CD4-positive, alpha-beta T cell treated with Interleukin-21 for 1 hour (primary cell): ENCODE data around the gene ADAMTS14.
"Not testable (repeated sequence)": the region's sequence is repeated elsewhere in the genome, so short reads cannot be mapped to it uniquely, and the experiment has no call there.

ENCODE experiments used
- DNase-seq: peaks from one replicate; pipeline ENCODE4 v3.0.0-alpha.2; 2020

The ADAMTS14 gene

DNA sequence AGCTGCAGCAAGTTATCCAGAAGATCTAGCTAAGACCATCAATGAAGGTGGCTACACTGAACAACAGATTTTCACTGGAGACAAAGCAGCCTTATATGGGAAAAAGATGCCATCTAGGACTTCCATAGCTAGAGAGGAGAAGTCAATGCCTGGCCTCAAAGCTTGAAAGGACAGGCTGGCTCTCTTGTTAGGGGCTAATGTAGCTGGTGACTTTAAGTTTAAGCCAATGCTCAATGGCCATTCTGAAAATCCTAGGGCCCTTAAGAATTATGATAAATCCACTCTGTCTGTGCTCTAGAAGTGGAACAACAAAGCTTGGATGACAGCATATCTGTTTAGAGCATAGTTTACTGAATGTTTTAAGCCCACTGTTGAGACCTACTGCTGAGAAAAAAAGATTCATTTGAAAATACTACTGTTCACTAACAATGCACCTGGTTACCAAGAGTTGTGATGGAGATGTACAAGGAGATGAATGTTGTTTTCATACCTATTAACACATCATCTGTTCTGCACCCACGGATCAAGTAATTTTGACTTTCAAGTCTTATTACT is 13.6 kb upstream of the ADAMTS14 start:
- no peak for DNase-seq

DNA sequence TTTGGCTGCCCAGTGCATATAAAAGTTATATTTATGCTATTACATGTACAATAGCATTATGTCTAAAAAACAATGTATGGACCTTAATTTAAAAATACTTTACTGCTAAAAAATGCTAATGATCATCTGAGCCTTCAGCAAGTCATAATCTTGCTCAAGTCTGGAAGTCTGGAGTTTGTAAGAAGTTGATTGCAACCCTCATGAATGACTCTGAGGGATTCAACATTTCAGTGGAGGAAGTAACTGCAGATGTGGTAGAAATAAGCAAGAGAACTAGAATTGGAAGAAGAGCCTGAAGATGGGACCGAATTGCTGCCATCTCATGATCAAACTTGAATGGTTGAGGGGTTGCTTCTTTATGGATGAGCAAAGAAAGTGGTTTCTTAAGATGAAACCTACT is 13.0 kb upstream of the ADAMTS14 start:
- no peak for DNase-seq

DNA sequence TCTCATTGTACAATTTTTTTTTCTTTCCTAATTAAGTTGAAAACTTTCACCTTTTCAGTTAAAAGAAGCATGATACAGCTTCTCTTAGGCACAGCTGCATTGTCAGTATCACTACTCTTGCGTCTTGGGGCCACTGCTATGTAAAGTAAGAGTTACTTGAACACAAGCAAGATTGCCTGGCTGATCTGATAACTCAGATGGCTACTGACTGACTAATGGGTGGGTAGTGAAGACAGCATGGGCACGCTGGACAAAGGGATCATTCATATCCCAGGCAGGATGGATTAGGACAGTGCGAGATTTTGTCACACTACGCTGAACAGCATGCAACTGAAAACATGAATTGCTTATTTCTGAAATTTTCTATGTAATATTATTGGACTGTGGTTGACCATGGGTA is 11.6 kb upstream of the ADAMTS14 start:
- DNase-seq = no peak

DNA sequence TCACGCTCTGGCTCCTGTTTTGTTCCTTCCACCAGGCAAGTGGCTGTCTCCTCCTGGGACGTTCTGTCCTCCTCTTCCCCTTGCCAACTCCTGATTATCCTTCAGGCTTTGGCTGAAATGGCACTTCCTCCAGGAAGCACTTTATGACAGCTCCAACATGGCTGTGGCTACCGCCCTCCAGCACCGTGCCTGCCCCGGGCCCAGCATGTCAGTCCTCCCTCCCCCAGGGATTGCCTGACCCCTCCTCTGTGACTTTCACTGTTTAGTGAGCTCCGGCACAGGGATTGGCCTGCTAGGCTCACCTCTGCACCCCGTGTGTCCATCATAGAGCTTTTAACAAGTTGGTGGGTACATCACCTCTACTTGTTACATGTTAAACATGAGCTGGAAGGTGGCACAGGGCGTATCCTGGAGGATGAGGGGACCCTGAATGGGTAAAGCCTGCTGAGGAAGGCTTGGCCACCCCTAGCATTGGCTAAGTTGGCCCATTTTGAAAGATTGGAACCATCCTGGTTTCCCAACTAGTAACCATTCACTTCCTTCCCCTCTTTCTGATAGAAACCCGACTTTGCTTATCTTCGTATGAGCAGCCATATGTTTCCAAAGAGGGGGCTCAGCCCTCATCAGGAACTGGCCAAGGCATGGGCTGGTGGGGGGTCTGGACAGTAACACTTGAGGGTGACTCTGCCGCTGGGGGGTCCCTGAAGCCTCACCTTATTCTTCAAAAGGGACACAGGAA is 10.5 kb upstream of the ADAMTS14 start:
- no peak for DNase-seq

DNA sequence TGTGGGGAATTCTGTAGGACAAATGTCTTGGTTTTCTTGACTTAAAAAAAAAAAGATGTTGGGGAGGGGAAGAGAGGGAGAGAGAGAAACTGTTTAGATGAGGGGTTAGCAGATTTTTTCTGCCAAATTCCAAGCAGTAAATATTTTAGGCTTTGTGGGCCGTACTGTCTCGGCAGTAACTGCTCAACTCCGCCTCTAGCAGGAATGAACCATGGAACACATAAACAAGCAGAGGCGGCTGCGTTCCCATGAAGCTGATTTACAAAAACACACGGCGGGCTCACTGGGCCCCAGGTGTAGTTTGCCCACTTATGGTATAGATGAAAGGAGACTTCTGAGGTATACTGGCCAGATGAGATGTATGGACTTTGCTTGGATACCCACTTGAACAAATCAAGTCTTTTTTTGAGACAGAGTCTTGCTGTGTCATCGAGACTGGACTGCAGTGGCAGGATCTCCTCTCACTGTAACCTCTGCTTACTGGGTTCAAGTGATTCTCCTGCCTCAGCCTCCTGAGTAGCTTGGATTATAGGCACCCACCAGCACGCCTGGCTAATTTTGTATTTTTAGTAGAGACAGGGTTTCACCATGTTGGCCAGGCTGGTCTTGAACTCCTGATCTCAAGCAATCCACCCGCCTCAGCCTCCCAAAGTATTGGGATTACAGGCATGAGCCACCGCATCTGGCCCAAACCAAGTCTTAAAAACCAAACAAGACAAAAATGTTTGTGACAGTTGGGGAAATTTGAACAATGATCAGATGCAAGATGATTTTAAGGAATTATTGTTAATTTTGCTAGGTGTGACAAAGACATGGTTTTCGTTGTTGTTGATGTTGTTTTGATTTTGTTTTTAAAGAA is 9.7 kb upstream of the ADAMTS14 start:
- DNase-seq = no peak

DNA sequence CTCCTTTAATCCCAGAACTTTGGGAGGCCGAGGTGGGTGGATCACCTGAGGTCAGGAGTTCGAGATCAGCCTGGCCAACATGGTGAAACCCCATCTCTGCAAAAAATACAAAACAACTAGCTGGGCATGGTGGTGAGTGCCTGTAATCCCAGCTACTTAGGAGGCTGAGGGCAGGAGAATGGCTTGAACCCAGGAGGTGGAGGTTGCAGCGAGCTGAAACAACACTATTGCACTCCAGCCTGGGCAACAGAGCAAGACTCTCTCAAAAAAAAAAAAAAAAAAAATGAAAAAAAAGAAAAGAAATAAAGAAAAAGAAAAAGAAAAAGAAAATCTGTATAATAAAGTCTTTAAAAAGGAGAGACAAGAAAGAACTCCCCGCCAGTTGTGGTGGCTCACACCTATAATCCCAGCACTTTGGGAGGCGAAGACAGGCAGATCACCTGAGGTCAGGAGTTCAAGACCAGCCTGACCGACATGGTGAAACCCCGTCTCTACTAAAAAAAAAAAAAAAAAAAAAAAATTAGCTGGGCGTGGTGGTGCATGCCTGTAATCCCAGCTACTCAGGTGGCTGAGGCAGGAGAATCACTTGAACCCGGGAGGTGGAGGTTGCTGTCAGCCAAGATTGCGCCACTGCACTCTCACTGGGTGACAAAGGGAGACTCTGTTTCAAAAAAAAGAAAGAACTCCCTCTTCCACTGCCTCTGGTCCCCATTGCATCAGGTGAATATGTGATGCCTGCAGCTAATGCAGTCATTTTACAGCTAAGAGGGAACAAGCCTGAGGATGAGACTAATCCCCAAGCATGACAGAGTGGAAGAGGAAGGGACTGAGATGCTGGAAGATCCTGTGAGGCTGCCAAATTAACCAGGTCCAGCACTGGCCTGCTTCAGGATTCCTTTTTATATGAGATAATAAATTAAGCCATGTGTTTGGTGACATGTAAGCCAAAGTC is 8.6 kb upstream of the ADAMTS14 start:
- not testable (repeated sequence) for DNase-seq

DNA sequence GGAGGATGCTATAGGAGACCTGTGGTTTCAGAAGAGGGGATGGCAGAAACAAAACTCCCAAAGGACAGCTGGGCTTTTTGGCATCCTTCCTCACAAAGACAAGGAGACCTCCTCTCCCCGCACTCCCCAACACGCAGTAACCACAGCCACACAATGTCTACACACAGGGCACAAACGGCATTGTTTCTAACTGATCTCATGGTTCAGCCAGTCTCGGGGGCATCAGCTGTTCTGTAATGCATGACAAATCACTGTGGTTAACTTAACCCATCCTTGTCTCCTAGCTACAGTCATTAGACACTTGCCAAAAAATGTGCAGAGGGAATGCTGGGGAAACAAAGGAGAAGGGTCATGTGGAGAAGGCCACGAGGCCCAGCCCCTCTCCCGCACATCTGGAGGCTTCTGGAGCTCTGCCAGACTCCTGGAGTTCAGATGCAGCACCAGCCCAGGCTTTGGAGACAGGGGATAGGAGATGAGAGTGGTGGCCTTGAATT is 7.6 kb upstream of the ADAMTS14 start:
- DNase-seq = no peak

DNA sequence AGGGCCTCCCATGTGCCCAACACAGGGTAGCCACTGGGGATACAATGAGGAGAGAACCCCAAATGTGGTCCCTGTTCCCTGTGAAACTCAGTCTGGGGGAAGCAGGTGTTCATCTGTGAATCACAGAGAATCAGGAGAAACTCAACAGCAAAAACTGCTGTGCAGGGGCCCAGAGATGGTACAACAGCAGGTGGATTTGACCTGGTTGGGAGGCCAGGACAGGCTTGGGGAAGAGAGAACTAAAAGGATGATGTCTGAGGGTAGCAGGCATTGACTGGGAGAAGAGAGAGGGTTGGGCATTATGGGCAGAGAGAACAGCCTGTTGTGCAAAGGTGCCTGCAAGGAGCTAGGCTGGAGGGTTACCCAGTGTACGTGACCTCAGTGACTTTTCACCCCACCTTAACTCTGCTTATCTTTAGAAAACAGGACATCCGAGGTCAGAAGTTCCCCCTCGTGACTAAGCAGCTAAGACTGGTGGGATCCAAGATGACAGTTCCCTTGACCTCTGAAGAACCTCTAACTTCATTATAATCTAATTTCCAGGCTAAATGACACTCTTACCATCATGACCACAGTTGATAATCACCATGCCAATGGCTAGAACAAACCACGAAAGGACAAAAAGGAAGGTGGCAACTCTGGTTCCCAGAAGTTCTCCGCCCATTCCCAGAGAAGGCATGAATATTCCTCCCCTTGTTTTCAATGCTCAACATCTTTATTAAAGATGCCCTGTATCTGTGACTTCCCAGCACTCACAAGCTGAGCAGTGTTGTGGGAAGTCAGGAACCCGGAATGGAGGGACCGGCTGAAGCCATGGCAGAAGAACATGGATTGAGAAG is 5.1 kb upstream of the ADAMTS14 start:
- DNase-seq = no peak

DNA sequence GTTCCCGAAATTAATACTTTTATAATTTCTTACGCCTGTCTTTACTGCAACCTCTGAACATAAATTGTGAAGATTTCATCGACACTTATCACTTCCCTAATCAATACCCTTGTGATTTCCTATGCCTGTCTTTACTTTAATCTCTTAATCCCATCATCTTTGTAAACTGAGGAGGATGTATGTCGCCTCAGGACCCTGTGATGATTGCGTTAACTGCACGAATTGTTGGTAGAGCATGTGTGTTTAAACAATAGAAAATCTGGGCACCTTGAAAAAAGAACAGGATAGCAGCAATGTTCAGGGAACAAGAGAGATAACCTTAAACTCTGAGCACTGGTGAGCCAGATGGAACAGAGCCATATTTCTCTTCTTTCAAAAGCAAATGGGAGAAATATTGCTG is 4.5 kb upstream of the ADAMTS14 start:
- not testable (repeated sequence) for DNase-seq

DNA sequence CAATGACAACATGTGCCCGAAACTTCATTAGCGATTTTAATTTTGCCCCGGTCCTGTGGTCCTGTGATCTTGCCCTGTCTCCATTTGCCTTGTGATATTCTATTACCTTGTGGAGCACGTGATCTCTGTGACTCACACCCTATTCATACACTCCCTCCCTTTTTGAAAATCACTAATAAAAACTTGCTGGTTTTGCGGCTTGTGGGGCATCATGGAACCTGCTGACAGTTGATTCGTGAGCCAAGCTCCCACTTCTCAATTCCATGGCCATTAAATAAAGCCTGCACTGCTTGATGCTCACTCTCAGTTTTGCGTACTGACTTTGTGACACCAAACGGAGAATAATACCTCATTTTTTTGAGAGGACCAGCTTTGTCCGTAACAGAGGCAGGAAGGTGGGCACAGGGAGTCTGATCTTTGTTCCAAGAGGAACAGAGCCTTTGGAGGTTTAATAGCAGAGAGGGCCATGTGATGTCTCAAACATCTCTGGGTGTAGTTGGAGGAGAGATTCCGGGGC is 3.8 kb upstream of the ADAMTS14 start:
- DNase-seq = no peak

DNA sequence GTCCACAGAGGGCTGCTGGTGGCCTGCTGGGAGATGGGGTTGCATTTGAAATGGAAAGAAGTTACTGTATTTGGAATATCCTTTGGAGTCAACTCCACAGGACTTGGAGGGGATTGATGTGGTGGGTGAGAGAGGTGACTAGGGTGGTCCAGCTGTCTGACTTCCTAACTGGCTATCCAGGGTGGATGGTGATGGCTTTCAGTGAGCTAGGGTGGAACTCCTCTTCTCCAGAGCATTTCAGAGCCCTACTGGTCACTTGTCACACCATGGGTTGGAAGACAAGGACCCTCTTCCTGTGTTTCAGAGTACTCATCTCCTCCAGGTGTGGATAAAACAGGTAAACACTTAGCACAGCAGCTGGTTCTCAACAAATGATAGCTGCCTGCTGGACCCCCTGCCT is 3.3 kb upstream of the ADAMTS14 start:
- DNase-seq = no peak

DNA sequence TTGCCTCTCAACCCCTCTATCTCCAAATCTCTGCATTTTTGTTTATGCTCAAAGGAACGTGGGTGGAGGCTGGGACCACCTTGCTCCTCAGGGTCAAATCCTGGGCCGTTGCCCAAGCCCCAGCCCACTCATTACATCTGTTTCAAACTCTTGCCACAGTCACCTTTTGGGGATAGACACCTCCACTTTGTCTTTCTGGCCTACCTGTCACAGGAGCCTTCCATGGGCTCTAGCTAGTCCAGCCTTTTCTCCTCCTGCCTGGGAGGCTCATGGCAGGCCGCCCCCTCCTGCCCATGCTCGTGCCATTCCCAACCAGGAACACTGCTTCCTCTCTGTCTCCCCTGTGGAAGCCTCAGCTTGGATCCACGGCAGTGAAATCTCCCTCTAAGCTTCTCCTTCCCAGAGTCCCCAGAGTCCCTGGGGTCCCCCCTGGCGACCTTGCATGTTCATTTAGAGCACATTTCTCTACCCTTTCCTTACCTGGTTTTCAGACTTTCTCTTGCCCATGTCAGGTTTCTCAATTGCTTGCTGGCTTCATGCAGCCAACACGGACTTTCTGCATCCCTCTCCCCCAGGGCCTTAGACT is 2.5 kb upstream of the ADAMTS14 start:
- DNase-seq = no peak

DNA sequence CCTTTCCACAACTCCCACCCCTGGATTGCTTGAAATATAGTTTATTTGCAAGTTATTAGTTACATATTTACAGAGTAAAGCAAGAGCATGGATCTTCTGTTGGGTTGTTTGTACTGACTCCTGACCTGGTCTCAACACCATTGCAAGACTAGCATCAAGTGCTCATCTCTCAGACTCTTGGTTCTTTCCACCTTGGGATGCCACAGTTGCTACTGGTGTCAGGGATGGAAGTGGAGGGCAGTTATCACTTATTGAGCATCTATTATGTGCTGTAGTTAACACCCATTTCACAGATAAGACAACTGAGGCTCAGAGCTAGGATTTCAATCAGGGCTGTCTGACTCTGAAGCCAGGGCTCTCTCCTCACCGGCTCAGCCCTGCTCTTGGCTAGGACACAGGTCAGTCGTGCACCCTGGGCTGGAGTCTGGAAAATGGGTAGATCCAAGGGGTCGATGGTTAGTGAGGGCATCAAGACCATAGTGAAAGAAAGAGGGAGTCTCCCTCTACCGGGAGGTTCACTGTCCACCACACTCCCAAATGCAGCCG is 614 bp upstream of the ADAMTS14 start:
- no peak for DNase-seq

DNA sequence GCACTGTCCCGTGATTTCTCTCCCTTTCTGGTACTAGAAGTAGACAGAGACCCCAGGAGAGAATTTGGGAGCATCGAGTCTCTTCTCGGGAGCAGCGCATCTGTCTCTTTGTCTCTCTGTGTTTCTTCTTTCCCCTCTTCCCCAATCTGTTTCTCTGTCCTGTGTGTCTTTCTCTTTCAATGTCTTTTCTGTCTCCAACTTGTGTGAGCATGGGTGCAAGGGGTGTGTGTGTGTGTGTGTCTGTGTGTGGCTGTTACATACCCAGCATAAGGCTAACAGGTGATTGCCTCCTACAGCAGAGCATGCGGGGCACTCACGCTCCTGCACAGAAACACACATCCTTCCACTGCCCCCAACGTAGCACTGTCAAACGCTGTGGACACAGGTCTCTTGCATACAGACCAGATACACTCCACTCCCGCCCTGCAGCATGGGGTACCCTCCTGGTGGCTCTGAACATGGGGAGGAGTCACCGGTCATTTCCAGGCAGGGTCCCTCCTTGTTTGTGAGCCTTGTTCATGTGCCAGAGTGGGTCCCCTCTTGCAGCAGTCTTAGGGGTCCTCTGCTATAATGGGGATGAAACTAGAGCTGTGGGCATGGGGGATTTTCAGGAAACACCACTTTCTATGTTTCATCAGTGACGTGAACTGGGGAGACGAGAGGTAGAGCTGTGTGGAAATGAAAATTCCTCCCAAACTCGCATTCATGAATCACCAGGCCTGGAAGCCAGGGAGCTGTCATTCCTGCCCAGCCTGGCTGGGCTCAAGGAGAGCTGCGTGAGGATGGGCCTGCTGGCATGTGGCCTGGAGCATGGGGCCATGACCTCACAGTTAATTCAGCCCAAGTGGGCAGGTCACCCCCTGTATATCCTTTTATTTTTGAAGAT is 980 bp downstream of the ADAMTS14 start:
- DNase-seq = no peak

DNA sequence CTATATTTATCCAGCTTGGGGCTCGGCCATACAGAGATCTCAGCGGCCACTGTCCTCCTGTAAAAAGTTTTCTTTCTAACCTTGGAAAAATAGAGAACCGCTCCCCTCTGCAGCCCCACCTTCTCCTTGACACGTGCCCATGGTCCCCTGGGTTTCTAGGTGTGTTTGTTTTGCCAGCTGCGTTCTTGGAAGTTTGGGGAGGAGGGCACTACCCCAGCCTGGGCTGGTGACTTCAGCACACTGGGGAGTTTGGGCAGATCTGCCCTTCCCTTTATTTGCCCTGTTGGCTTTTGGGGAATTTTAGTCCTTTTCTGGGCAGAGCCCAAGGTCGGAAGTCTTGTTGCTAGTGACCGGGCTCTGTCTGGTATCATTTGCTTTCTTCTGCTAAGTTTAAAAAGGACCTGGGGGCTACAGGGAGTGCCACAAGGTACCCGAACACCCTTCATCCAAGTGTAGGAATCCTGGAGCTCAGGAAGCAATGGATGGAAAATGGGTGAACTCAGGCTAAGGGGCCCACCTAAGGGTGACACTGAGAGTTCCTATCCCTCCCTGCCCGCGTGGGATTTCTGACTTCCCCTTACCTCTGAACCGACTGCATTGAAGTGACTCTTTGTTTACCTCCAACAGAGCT is 1.7 kb downstream of the ADAMTS14 start:
- DNase-seq = no peak

DNA sequence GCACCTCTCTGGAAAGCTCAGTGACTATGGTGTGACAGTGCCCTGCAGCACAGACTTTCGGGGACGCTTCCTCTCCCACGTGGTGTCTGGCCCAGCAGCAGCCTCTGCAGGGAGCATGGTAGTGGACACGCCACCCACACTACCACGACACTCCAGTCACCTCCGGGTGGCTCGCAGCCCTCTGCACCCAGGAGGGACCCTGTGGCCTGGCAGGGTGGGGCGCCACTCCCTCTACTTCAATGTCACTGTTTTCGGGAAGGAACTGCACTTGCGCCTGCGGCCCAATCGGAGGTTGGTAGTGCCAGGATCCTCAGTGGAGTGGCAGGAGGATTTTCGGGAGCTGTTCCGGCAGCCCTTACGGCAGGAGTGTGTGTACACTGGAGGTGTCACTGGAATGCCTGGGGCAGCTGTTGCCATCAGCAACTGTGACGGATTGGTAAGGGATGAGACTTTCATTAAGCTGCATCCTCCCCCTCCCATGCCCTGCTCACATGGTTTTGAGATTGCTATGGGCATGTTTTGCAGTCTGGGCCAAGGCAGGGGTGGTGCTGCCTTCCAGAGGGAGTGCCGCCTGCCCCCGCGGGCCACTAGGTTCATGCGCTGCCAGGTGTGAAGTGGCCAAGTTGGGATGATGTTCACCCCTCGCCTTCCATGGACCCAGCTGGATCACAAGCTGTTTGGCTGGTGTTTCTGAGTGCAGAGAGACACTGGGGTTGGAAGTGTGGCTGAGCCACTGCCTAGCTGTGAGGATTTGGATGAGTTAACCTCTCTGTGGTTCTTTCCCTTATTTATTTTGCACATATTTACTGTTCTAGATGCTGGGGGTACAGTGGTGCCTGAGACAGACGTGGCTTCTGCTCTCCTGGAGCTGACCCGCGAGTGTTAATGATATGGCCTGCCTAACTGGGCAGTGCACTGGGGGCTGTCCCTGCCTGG is 2.5 kb downstream of the ADAMTS14 start:
- no peak for DNase-seq

DNA sequence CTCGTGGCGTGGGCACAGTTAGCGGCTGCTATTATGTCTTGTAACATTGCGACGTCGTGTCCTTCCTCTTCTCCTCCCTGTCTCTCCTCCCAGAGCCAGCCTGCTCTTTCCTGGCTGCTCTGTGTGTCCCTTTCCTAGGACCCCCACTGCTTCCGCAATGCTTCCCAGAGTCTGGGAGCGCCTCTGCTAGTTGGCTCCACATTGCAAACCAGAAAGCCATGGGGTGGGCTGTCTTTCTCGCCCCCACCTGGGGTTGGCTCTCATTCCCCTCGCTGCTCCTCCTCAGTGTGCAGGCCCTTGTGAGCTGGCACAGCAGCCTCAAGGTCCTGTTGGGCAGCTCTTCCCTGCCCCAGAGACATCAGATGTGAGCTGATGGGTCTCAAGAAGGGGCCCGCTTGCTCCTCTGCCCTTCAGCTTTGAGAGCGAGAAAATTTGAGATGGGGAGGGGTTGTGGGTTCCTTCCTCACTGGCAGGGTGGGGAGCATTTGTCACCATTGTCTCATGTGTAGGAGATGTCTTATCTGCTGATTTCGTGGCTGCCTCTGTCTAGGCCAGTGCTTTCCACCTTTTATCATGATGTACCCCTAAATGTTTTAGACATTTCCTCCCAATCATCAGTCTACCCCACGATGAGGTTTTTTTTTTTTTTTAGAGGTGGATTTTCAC is 3.3 kb downstream of the ADAMTS14 start:
- DNase-seq = no peak
